Kasumi-1 (cell line): Measurements from ENCODE around the gene SLITRK2.

ENCODE experiments used
- DNase-seq, 2 experiments: peaks; one replicate each; lab custom pipeline; 2025; lab: John Stamatoyannopoulos, UW

Gene SLITRK2

DNA sequence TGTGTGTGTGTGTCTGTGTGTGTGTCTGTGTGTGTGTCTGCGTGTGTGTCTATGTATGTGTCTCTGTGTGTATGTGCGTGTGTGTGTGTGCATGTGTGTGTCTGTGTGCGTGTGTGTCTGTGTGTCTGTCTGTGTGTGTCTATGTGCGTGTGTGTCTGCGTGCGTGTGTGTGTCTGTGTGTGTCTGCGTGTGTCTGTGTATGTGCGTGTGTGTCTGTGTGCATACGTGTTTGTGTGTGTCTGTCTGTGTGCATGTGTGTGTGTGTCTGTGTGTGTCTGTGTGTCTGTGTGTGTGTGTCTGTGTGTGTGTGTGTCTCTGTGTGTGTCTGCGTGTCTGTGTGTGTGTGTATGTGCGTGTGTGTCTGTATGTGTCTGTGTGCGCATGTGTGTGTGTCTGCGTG is 35.6 kb downstream of the SLITRK2 start:
- no peak for DNase-seq

DNA sequence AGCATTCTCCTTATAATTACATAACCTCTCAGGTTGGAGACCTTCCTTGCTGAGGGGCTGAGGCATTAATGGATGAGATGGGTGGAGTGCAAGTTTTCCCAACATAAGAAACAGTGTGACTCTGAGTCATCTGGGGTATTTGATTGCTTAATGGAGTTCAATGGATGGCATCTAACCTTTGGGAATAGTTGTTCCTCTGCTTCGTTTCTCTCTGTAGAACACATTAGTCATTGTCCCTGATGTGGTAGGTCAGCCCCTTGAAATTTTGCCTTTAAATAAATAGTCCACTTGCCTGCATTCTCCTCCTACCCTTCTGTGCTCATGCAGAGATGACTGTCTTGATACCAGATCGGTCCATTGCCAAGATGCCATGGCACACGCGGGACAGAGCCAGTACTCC is 38.6 kb downstream of the SLITRK2 start:
- DNase-seq, result no peak

DNA sequence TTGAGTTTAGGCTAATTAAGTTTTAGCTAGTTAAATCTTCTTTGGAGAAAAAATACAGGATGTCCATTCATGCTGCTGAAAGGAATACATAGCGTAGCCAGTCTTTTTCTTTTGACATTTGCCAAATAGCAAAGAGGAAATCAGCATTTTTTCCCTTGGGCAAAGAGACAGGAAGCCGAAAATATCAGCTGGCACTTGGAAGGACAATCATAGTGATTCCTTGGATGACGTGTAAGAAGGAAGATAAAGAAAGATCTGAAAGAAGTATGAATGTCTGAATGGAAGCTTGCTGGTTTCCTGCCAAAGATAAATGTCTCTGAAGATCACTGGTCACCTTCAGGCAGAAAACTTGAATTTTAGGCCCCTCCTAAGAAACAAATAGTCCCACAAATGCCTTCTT is 44.2 kb downstream of the SLITRK2 start:
- DNase-seq, result no peak

DNA sequence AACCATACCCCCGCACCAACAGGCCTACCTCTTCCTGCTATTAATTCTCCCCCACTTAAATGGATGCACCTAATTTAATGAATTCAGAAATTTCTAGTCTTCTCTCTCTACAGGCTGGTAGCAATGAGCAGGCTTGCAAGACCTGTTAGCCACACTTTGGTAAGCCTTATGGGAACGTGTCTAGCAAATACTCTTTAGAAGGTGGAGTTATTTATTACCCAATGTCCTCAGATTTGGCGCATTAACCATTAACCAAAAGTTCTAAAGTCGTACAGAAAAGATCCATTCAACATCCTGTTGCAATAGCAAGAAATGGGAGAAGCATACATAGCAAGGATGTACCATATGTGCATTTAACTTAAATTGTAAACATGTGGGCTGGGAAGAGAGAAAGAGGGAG is 47.5 kb downstream of the SLITRK2 start:
- DNase-seq, result no peak
